Measurements from ENCODE around the gene CAPN5.

DNA sequence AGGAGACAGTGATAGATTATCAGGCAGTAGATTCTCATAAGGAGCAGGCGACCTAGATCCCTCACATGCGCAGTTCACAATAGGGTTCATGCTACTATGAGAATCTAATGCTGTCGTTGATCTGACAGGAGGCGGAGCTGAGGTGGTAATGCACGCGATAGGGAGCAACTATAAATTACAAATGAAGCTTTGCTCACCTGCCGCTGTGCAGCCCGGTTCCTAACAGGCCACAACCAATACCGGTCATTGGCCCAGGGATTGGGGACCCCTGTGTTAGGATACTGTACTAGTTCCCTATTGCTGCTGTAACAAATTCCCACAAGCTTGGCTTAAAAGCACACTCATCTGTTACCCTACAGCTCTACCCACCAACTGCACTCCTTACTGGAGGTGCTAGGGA, 21.9 kb upstream of the CAPN5 start:
- no peak for TF ChIP-seq EZH2 (IDR thresholded peaks at IDR 0.05)
- TF ChIP-seq, protein P1, sequence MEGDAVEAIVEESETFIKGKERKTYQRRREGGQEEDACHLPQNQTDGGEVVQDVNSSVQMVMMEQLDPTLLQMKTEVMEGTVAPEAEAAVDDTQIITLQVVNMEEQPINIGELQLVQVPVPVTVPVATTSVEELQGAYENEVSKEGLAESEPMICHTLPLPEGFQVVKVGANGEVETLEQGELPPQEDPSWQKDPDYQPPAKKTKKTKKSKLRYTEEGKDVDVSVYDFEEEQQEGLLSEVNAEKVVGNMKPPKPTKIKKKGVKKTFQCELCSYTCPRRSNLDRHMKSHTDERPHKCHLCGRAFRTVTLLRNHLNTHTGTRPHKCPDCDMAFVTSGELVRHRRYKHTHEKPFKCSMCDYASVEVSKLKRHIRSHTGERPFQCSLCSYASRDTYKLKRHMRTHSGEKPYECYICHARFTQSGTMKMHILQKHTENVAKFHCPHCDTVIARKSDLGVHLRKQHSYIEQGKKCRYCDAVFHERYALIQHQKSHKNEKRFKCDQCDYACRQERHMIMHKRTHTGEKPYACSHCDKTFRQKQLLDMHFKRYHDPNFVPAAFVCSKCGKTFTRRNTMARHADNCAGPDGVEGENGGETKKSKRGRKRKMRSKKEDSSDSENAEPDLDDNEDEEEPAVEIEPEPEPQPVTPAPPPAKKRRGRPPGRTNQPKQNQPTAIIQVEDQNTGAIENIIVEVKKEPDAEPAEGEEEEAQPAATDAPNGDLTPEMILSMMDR (IDR thresholded peaks at IDR 0.05) = no peak

Measured in neural progenitor cell (in vitro differentiated cells).